DOHH2 (cell line): Measurements from ENCODE around the gene RANBP3L.

Source experiments
- CTCF ChIP-seq: fragments of 200-600 bp; sonication (generic); IDR thresholded peaks from one replicate; pipeline ENCODE4 v1.5.1; 2014; ENCODE audit warnings: antibody characterized with exemption, mild to moderate bottlenecking, low read depth, low read length; ENCODE audit not compliant: poor library complexity, severe bottlenecking
- EZH2phosphoT487 ChIP-seq: fragments of 200-600 bp; sonication (generic); IDR thresholded peaks from 2 replicates; pipeline ENCODE4 v1.6.1; 2017; ENCODE audit warnings: borderline replicate concordance, mild to moderate bottlenecking, antibody characterized with exemption, low read length, moderate library complexity, mixed read lengths

- TF ChIP-seq CTCF: no peak
- TF ChIP-seq EZH2phosphoT487: no peak
Observed at GRCh38 chr5:36273809-36274526, 27.7 kb downstream of the RANBP3L start.
